ENCODE data around the gene OXER1. TPM values are rescaled to one million over a fixed set of nuclear protein-coding genes. Genes with fewer than 3 reads are reported as not detected.

The OXER1 gene
- total RNA-seq, 1 experiment from 2014 or later, result 0.90 TPM

DNA sequence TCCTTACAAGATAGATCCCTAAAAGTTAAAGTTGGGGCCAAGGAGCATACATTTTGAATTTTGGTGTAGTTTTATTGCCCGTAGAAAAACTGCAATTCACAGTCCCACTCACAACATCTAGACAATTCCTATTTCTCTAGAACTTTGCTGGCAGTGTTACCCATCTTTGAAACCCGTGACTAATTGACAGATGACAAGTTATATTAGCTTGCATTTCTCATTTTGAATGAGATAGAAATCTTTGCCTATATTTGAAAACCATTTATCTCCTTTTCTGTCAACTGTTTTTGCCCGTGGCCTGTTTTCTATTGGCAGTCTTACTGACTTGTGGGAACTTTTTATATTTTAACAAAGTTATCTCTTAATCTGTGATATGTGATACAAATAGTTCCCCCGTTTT is 50.0 kb downstream of the OXER1 start:
- POLR2A ChIA-PET (ENCODE audit: low non-redundant PET), result no interaction called here
- TF ChIP-seq, protein P1, sequence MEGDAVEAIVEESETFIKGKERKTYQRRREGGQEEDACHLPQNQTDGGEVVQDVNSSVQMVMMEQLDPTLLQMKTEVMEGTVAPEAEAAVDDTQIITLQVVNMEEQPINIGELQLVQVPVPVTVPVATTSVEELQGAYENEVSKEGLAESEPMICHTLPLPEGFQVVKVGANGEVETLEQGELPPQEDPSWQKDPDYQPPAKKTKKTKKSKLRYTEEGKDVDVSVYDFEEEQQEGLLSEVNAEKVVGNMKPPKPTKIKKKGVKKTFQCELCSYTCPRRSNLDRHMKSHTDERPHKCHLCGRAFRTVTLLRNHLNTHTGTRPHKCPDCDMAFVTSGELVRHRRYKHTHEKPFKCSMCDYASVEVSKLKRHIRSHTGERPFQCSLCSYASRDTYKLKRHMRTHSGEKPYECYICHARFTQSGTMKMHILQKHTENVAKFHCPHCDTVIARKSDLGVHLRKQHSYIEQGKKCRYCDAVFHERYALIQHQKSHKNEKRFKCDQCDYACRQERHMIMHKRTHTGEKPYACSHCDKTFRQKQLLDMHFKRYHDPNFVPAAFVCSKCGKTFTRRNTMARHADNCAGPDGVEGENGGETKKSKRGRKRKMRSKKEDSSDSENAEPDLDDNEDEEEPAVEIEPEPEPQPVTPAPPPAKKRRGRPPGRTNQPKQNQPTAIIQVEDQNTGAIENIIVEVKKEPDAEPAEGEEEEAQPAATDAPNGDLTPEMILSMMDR (conservative IDR thresholded peaks at IDR 0.05; ENCODE audit: low read depth, low read length), result no peak
- TF ChIP-seq EZH2 (IDR thresholded peaks at IDR 0.05; ENCODE audit: borderline replicate concordance, low read depth, low read length, poor library complexity, severe bottlenecking), result no peak
- DNase-seq (ENCODE audit: low spot score), result no peak
- Histone ChIP-seq H3K9me3 (ENCODE audit: low read depth, low read length, poor library complexity, severe bottlenecking) (no peaks in the 10 kb centered on the region), H3K4me1 (ENCODE audit: insufficient read depth, low read length, poor library complexity, severe bottlenecking) (no peaks in the 10 kb centered on the region), H3K27ac (ENCODE audit: low read depth, low read length, poor library complexity, severe bottlenecking) (no peak overlapping the region), H3K27me3 (replicated peaks; ENCODE audit: insufficient read depth, low read depth, low read length, poor library complexity) (no peaks in the 10 kb centered on the region), H3K4me3 (ENCODE audit: low read depth, low read length, poor library complexity, severe bottlenecking) (no peak overlapping the region), H3K36me3 (ENCODE audit: insufficient read depth, low read length, poor library complexity, severe bottlenecking) (no peaks in the 10 kb centered on the region)
- BruUV-seq (replicated peaks), result no TSS peak
- intact Hi-C loops (cut with micrococcal nuclease; ENCODE audit: unreplicated experiment), result no loop called here
- CTCF ChIA-PET, result no interaction called here

DNA sequence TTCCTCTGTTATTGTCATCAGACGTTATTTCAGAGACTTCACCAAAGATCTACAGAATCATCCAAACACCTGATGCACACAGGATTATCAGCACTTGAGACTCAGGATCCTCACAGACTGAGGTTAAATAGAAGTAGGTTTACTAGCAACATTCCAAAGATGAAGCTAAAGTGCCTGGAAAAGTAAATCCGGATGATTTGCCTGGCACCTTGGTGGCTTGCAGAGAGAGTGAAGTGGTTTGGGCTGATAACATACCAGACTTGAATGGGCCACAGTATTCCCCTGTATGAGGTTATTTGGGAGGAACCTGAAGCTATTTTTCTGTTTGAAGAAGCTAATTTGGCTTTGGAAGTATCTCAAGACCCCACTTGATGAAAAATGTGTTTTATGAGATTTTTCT is 51.0 kb downstream of the OXER1 start:
- Histone ChIP-seq H3K27me3 (replicated peaks; ENCODE audit: insufficient read depth, low read depth, low read length, poor library complexity) (no peaks in the 10 kb centered on the region), H3K4me1 (ENCODE audit: insufficient read depth, low read length, poor library complexity, severe bottlenecking) (no peaks in the 10 kb centered on the region), H3K36me3 (ENCODE audit: insufficient read depth, low read length, poor library complexity, severe bottlenecking) (no peaks in the 10 kb centered on the region), H3K4me3 (ENCODE audit: low read depth, low read length, poor library complexity, severe bottlenecking) (no peak overlapping the region), H3K27ac (ENCODE audit: low read depth, low read length, poor library complexity, severe bottlenecking) (no peak overlapping the region), H3K9me3 (ENCODE audit: low read depth, low read length, poor library complexity, severe bottlenecking) (no peaks in the 10 kb centered on the region)
- POLR2A ChIA-PET (ENCODE audit: low non-redundant PET), result no interaction called here
- CTCF ChIA-PET, result no interaction called here
- DNase-seq (ENCODE audit: low spot score), result no peak
- no TSS peak for BruUV-seq (replicated peaks)
- TF ChIP-seq EZH2 (IDR thresholded peaks at IDR 0.05; ENCODE audit: borderline replicate concordance, low read depth, low read length, poor library complexity, severe bottlenecking), result no peak
- TF ChIP-seq, protein P1 (conservative IDR thresholded peaks at IDR 0.05; ENCODE audit: low read depth, low read length), result no peak
- intact Hi-C loops (cut with micrococcal nuclease; ENCODE audit: unreplicated experiment), result no loop called here

Other genes with a start within 250 kb of the OXER1 start
- gene MTA3, start 195.5 kb downstream of the OXER1 start, total RNA-seq (2021), result 57.1 and 70.1 TPM in 2 replicates
- 2.4 and 3.6 TPM in 2 replicates for gene HAAO, start 28.4 kb upstream of the OXER1 start, total RNA-seq (2021)

Measured in A673 (cell line).